ENCODE measurements around the gene DBF4. TPM values are rescaled to one million over a fixed set of nuclear protein-coding genes. Genes with fewer than 3 reads are reported as not detected.

The DBF4 gene
- total RNA-seq, 1 experiment from 2014 or later = 52.7 TPM

GRCh38 chr7:87885018-87885417 lies 8.7 kb downstream of the DBF4 start:
- H3K4me1 ChIP-seq (replicated peaks; ENCODE audit: insufficient read depth) = no peaks in the 10 kb centered on the region

GRCh38 chr7:87886875-87887274 lies 10.6 kb downstream of the DBF4 start:
- peak in 1 of 2 experiments; percentile 37 for DNase-seq
- BruUV-seq (replicated peaks) = no TSS peak
- H3K27ac ChIP-seq = no peak overlapping the region
- H3K9me3 ChIP-seq (ENCODE audit: insufficient read depth, low read depth) = no peaks in the 10 kb centered on the region
- peaks cover 30% of the 10 kb centered on the region for H3K36me3 ChIP-seq (ENCODE audit: low read depth)
- ChIA-PET POLR2A (ENCODE audit: unreplicated experiment) (no interaction called here), CTCF (interaction anchor here (0.6 to 1.3 kb wide), 3 partner anchors 9 to 381 kb away, joined by 3 to 7 read pairs (median 4); no protein-coding TSS in a partner anchor)
- intact Hi-C loops (cut with micrococcal nuclease; ENCODE audit: unreplicated experiment) = loop anchor here (1.0 to 5.0 kb wide), 2 partner anchors 381 to 470 kb away; no protein-coding TSS in a partner anchor
- no peaks in the 10 kb centered on the region for H3K4me1 ChIP-seq (replicated peaks; ENCODE audit: insufficient read depth)
- H4K20me1 ChIP-seq (ENCODE audit: insufficient read depth) = no peaks in the 10 kb centered on the region
- no peak overlapping the region for H3K4me3 ChIP-seq
- TF ChIP-seq CTCF (conservative IDR thresholded peaks at IDR 0.05) = peak; percentile 71
- no peak for TF ChIP-seq EZH2 (IDR thresholded peaks at IDR 0.05; ENCODE audit: low read depth)
- 0 out of 2 replicates have a peak, but pooled peaks cover 4% of the 10 kb centered on the region for H3F3A ChIP-seq (ENCODE audit: insufficient read depth, low read depth)
- H3K27me3 ChIP-seq (ENCODE audit: insufficient read depth, low read depth) = no peaks in the 10 kb centered on the region
- H3K79me2 ChIP-seq (ENCODE audit: low read depth) = peaks cover 29% of the 10 kb centered on the region
- H2AFZ ChIP-seq = no peak overlapping the region
- no peaks in the 10 kb centered on the region for H3K9me2 ChIP-seq (ENCODE audit: insufficient read depth)
- no peak overlapping the region for H3K4me2 ChIP-seq

More at GRCh38 chr7:87885018-87885417, 8.7 kb downstream of the DBF4 start:
- no peaks in the 10 kb centered on the region for H3K27me3 ChIP-seq (ENCODE audit: insufficient read depth, low read depth)
- POLR2A ChIA-PET (ENCODE audit: unreplicated experiment) = no interaction called here
- H3K4me2 ChIP-seq = no peak overlapping the region
- BruUV-seq (replicated peaks) = no TSS peak
- intact Hi-C loops (cut with micrococcal nuclease; ENCODE audit: unreplicated experiment) = loop anchor here (2.0 to 5.0 kb wide), 2 partner anchors 468 to 572 kb away; no protein-coding TSS in a partner anchor
- H3K36me3 ChIP-seq (ENCODE audit: low read depth) = peaks cover 37% of the 10 kb centered on the region
- H3K27ac ChIP-seq = no peak overlapping the region
- CTCF ChIA-PET = no interaction called here
- no peaks in the 10 kb centered on the region for H3K9me3 ChIP-seq (ENCODE audit: insufficient read depth, low read depth)
- no peak for DNase-seq
- no peaks in the 10 kb centered on the region for H4K20me1 ChIP-seq (ENCODE audit: insufficient read depth)
- no peaks in the 10 kb centered on the region for H3K9me2 ChIP-seq (ENCODE audit: insufficient read depth)
- TF ChIP-seq CTCF (conservative IDR thresholded peaks at IDR 0.05) (no peak), EZH2 (IDR thresholded peaks at IDR 0.05; ENCODE audit: low read depth) (no peak)
- H2AFZ ChIP-seq = no peak overlapping the region
- H3F3A ChIP-seq (ENCODE audit: insufficient read depth, low read depth) = 0 out of 2 replicates have a peak, but pooled peaks cover 4% of the 10 kb centered on the region
- H3K4me3 ChIP-seq = no peak overlapping the region
- peaks cover 48% of the 10 kb centered on the region for H3K79me2 ChIP-seq (ENCODE audit: low read depth)

- intact Hi-C loops (cut with micrococcal nuclease; ENCODE audit: unreplicated experiment) = no loop called here
- DNase-seq = no peak
- H3K27me3 ChIP-seq (ENCODE audit: insufficient read depth, low read depth) = no peaks in the 10 kb centered on the region
- ChIA-PET POLR2A (ENCODE audit: unreplicated experiment) (no interaction called here), CTCF (no interaction called here)
- 0 out of 2 replicates have a peak, but pooled peaks cover 11% of the 10 kb centered on the region for H3K79me2 ChIP-seq (ENCODE audit: low read depth)
- H3K4me2 ChIP-seq = no peak overlapping the region
- H3F3A ChIP-seq (ENCODE audit: insufficient read depth, low read depth) = no peaks in the 10 kb centered on the region
- H2AFZ ChIP-seq = no peak overlapping the region
- no peak for TF ChIP-seq EZH2 (IDR thresholded peaks at IDR 0.05; ENCODE audit: low read depth)
- no peak for TF ChIP-seq CTCF (conservative IDR thresholded peaks at IDR 0.05)
- no peak overlapping the region for H3K27ac ChIP-seq
- peaks cover 27% of the 10 kb centered on the region for H3K36me3 ChIP-seq (ENCODE audit: low read depth)
- H4K20me1 ChIP-seq (ENCODE audit: insufficient read depth) = no peaks in the 10 kb centered on the region
- H3K4me3 ChIP-seq = no peak overlapping the region
- no peaks in the 10 kb centered on the region for H3K9me3 ChIP-seq (ENCODE audit: insufficient read depth, low read depth)
- no peaks in the 10 kb centered on the region for H3K9me2 ChIP-seq (ENCODE audit: insufficient read depth)
- BruUV-seq (replicated peaks) = no TSS peak
- H3K4me1 ChIP-seq (replicated peaks; ENCODE audit: insufficient read depth) = no peaks in the 10 kb centered on the region
Measured at GRCh38 chr7:87895363-87895762, 19.1 kb downstream of the DBF4 start.

Measured in PC-9 (cell line).